Measurements from ENCODE around the gene MYRIP.
A peak's percentile ranks its signal among the peaks of the same experiment; 100 is the strongest.

MYRIP gene

DNA sequence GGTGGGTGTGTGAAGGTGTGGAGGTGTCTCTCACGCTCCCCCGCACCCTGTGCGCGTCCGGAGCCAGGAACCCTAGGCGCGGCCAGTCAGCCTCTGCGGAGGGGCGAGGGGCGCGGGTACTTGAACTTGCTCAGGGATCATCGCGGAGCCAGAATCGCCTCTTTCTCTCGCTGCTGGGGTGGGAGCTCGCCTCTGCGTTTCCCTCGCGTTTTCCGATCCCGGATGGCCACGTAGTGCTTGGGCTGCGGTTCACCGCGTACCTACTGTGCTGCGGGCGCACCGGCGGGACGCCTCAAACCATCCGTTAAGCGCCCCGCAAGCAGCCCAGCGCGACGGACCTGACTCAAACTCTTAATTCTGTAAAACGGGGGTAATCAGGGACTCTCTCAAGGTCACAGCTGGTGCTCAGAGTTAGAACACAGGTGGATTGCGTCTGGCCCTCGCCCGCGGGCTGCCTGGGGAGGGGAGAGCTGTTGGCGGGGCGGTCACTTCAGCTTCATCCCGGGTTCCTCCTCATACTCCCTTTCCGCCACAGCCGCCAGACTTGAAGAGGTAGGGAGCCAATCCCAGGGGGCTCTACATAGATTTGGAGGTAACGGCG, 686 bp downstream of the MYRIP start:
- Histone ChIP-seq H3K14ac (ENCODE audit: low read length) (no peak overlapping the region), H4K91ac (ENCODE audit: low read depth, low read length, poor library complexity) (no peak overlapping the region), H2AK5ac (ENCODE audit: low read depth, low read length) (peak overlapping the region; percentile 33), H2BK5ac (ENCODE audit: low read length) (no peak overlapping the region), H3K9ac (ENCODE audit: low read depth, low read length, poor library complexity) (peak overlapping the region; percentile 93), H3K4me1 (ENCODE audit: control insufficient read depth in 2 of 2, insufficient read depth in 1 of 2, low read depth in 1 of 2, low read length in 2 of 2) (peaks cover 0 to 8% of the 10 kb centered on the region in 2 donors), H3K18ac (ENCODE audit: low read length) (peak overlapping the region; percentile 92), H3K23ac (ENCODE audit: low read depth, low read length, poor library complexity) (peak overlapping the region; percentile 92), H3K4me3 (ENCODE audit: low read length in 2 of 2) (peak overlapping the region; percentile 46 to 84), H3K79me1 (ENCODE audit: low read depth, low read length) (no peaks in the 10 kb centered on the region), H2BK12ac (ENCODE audit: low read length) (no peak overlapping the region), H3K4ac (ENCODE audit: low read length) (no peak overlapping the region), H3K4me2 (ENCODE audit: insufficient read depth, low read length, poor library complexity, severe bottlenecking) (peak overlapping the region; percentile 99), H2BK120ac (ENCODE audit: low read depth, low read length) (no peak overlapping the region), H2BK15ac (ENCODE audit: low read length) (no peak overlapping the region), H4K8ac (ENCODE audit: low read depth, low read length) (no peak overlapping the region), H2AFZ (ENCODE audit: low read length) (peak overlapping the region; percentile 97), H3K36me3 (replicated peaks in 1 of 2; ENCODE audit: control insufficient read depth in 2 of 2, insufficient read depth in 2 of 2, low read length in 2 of 2) (no peaks in the 10 kb centered on the region), H3K27ac (replicated peaks; ENCODE audit: low read length) (no peak overlapping the region), H3K27me3 (ENCODE audit: control insufficient read depth in 3 of 3, insufficient read depth in 3 of 3, low read depth in 1 of 3, low read length in 3 of 3) (peaks cover 18 to 61% (median 25%) of the 10 kb centered on the region in 3 experiments), H3K9me3 (replicated peaks in 1 of 2; ENCODE audit: control insufficient read depth in 2 of 2, insufficient read depth in 1 of 2, low read depth in 1 of 2, low read length in 2 of 2) (peaks cover 0 to 2% of the 10 kb centered on the region in 2 donors)
- WGBS, 2 donors (ENCODE audit: extremely low coverage in 2 of 2, insufficient read length in 2 of 2, insufficient replicate concordance in 1 of 2): no CpG with 5 or more reads among the region's 48 CpGs
- DNase-seq (ENCODE audit: low spot score): peak; percentile 11

DNA sequence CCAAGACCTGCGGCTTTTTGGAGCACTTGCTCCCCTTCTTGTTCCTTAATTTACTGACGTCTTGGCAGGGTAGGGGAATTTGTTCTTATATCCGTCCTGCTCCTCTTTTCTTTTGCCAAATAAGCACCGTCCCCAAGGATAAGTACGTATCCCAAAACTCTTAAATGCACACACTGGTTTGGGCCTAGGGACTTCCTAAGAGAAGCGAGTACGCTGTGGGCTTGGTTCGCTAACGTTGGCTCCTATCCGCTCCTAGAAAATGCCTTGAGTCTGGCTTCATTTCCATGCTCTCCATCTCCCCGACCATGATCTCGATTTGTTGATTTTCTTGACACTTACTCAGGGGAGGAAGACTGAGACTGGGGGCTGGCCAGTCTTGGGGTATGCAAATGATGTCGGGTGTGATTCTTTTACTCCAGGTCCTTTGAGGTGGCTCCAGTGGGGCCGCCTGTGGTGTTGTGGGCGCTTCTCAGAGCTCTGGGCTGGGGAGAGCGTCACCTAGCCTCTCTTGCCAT, 1.3 kb downstream of the MYRIP start:
- DNase-seq (ENCODE audit: low spot score): no peak
- no peak overlapping the region for H3K4me3 ChIP-seq (ENCODE audit: low read length in 2 of 2)
- no peak overlapping the region for H4K91ac ChIP-seq (ENCODE audit: low read depth, low read length, poor library complexity)
- H3K27ac ChIP-seq (replicated peaks; ENCODE audit: low read length): no peak overlapping the region
- WGBS, 2 donors (ENCODE audit: extremely low coverage in 2 of 2, insufficient read length in 2 of 2, insufficient replicate concordance in 1 of 2): no CpG with 5 or more reads among the region's 16 CpGs
- H3K4me1 ChIP-seq (ENCODE audit: control insufficient read depth in 2 of 2, insufficient read depth in 1 of 2, low read depth in 1 of 2, low read length in 2 of 2): peaks cover 0 to 8% of the 10 kb centered on the region in 2 donors
- no peak overlapping the region for H2BK12ac ChIP-seq (ENCODE audit: low read length)
- H3K36me3 ChIP-seq (replicated peaks in 1 of 2; ENCODE audit: control insufficient read depth in 2 of 2, insufficient read depth in 2 of 2, low read length in 2 of 2): no peaks in the 10 kb centered on the region
- no peak overlapping the region for H4K8ac ChIP-seq (ENCODE audit: low read depth, low read length)
- H3K14ac ChIP-seq (ENCODE audit: low read length): no peak overlapping the region
- H2BK120ac ChIP-seq (ENCODE audit: low read depth, low read length): no peak overlapping the region
- H3K23ac ChIP-seq (ENCODE audit: low read depth, low read length, poor library complexity): peak overlapping the region; percentile 92
- peaks cover 18 to 59% (median 25%) of the 10 kb centered on the region in 3 experiments for H3K27me3 ChIP-seq (ENCODE audit: control insufficient read depth in 3 of 3, insufficient read depth in 3 of 3, low read depth in 1 of 3, low read length in 3 of 3)
- peak overlapping the region; percentile 14 for H3K9ac ChIP-seq (ENCODE audit: low read depth, low read length, poor library complexity)
- H3K18ac ChIP-seq (ENCODE audit: low read length): no peak overlapping the region
- H3K79me1 ChIP-seq (ENCODE audit: low read depth, low read length): no peaks in the 10 kb centered on the region
- H3K9me3 ChIP-seq (replicated peaks in 1 of 2; ENCODE audit: control insufficient read depth in 2 of 2, insufficient read depth in 1 of 2, low read depth in 1 of 2, low read length in 2 of 2): peaks cover 0 to 2% of the 10 kb centered on the region in 2 donors
- H2BK15ac ChIP-seq (ENCODE audit: low read length): no peak overlapping the region
- H2AK5ac ChIP-seq (ENCODE audit: low read depth, low read length): no peak overlapping the region
- no peak overlapping the region for H3K4ac ChIP-seq (ENCODE audit: low read length)
- peak overlapping the region; percentile 97 for H2AFZ ChIP-seq (ENCODE audit: low read length)
- peak overlapping the region; percentile 99 for H3K4me2 ChIP-seq (ENCODE audit: insufficient read depth, low read length, poor library complexity, severe bottlenecking)
- no peak overlapping the region for H2BK5ac ChIP-seq (ENCODE audit: low read length)

DNA sequence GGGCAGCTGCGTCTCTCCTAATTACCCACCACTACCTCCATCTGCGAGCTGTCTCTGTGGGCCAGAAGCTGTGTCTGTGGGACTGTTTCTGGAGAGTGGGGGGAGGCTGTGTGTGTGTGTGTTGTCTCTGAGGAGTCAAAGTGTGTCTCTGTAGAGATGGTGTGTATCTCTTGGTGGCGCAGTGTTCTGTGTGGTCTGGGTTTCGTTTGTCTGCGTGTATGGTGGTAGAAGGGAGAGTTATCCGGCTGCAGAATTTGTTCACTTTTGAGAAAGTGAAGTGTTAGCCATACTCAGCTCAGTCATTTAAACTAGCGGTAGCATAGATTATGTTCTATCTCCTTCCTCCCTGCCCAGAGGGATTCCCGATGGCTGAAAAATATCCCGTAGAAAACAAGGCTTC, 2.2 kb downstream of the MYRIP start:
- peaks cover 18 to 54% (median 25%) of the 10 kb centered on the region in 3 experiments for H3K27me3 ChIP-seq (ENCODE audit: control insufficient read depth in 3 of 3, insufficient read depth in 3 of 3, low read depth in 1 of 3, low read length in 3 of 3)
- H3K9me3 ChIP-seq (replicated peaks in 1 of 2; ENCODE audit: control insufficient read depth in 2 of 2, insufficient read depth in 1 of 2, low read depth in 1 of 2, low read length in 2 of 2): peaks cover 0 to 2% of the 10 kb centered on the region in 2 donors

DNA sequence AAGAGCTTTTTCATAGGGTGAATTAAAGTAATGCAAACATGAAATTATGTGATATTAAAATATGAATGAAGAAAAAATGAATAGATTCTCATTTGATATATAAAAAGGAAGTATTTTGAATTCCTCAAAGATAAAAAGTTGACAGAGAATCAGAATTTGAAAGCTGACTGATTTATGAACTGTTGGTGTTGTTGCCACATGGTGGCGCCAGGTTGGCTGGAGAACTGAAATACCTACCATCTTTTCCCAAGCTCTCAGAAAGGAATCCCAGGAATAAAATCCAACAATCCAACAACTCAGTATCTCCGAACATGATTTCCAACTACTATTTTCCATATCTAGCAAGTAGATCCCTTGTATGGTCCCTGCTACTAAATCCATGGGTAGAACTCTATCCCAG, 3.1 kb downstream of the MYRIP start:
- Histone ChIP-seq H3K18ac (ENCODE audit: low read length) (no peak overlapping the region), H2AFZ (ENCODE audit: low read length) (no peak overlapping the region), H3K4me1 (ENCODE audit: control insufficient read depth in 2 of 2, insufficient read depth in 1 of 2, low read depth in 1 of 2, low read length in 2 of 2) (peaks cover 0 to 8% of the 10 kb centered on the region in 2 donors), H3K4me3 (ENCODE audit: low read length in 2 of 2) (no peak overlapping the region), H3K23ac (ENCODE audit: low read depth, low read length, poor library complexity) (no peak overlapping the region), H3K4ac (ENCODE audit: low read length) (no peak overlapping the region), H3K9me3 (replicated peaks in 1 of 2; ENCODE audit: control insufficient read depth in 2 of 2, insufficient read depth in 1 of 2, low read depth in 1 of 2, low read length in 2 of 2) (peaks cover 0 to 2% of the 10 kb centered on the region in 2 donors), H3K4me2 (ENCODE audit: insufficient read depth, low read length, poor library complexity, severe bottlenecking) (no peak overlapping the region), H3K27me3 (ENCODE audit: control insufficient read depth in 3 of 3, insufficient read depth in 3 of 3, low read depth in 1 of 3, low read length in 3 of 3) (peaks cover 18 to 44% (median 25%) of the 10 kb centered on the region in 3 experiments), H3K36me3 (replicated peaks in 1 of 2; ENCODE audit: control insufficient read depth in 2 of 2, insufficient read depth in 2 of 2, low read length in 2 of 2) (no peaks in the 10 kb centered on the region), H4K91ac (ENCODE audit: low read depth, low read length, poor library complexity) (no peak overlapping the region), H2BK15ac (ENCODE audit: low read length) (no peak overlapping the region), H3K9ac (ENCODE audit: low read depth, low read length, poor library complexity) (no peak overlapping the region), H4K8ac (ENCODE audit: low read depth, low read length) (no peak overlapping the region), H3K79me1 (ENCODE audit: low read depth, low read length) (no peaks in the 10 kb centered on the region), H2AK5ac (ENCODE audit: low read depth, low read length) (no peak overlapping the region), H3K27ac (replicated peaks; ENCODE audit: low read length) (no peak overlapping the region), H3K14ac (ENCODE audit: low read length) (no peak overlapping the region), H2BK5ac (ENCODE audit: low read length) (no peak overlapping the region), H2BK12ac (ENCODE audit: low read length) (no peak overlapping the region), H2BK120ac (ENCODE audit: low read depth, low read length) (no peak overlapping the region)
- WGBS, 2 donors (ENCODE audit: extremely low coverage in 2 of 2, insufficient read length in 2 of 2, insufficient replicate concordance in 1 of 2): no CpG with 5 or more reads among the region's 2 CpGs
- DNase-seq (ENCODE audit: low spot score): no peak

More for the DNA sequence above, 2.2 kb downstream of the MYRIP start:
- Histone ChIP-seq H3K27ac (replicated peaks; ENCODE audit: low read length) (no peak overlapping the region), H4K8ac (ENCODE audit: low read depth, low read length) (no peak overlapping the region), H2AK5ac (ENCODE audit: low read depth, low read length) (no peak overlapping the region), H3K9ac (ENCODE audit: low read depth, low read length, poor library complexity) (no peak overlapping the region), H2BK120ac (ENCODE audit: low read depth, low read length) (no peak overlapping the region), H2BK5ac (ENCODE audit: low read length) (no peak overlapping the region), H3K4me1 (ENCODE audit: control insufficient read depth in 2 of 2, insufficient read depth in 1 of 2, low read depth in 1 of 2, low read length in 2 of 2) (peaks cover 0 to 8% of the 10 kb centered on the region in 2 donors), H2BK12ac (ENCODE audit: low read length) (no peak overlapping the region), H3K79me1 (ENCODE audit: low read depth, low read length) (no peaks in the 10 kb centered on the region), H3K36me3 (replicated peaks in 1 of 2; ENCODE audit: control insufficient read depth in 2 of 2, insufficient read depth in 2 of 2, low read length in 2 of 2) (no peaks in the 10 kb centered on the region), H3K4me2 (ENCODE audit: insufficient read depth, low read length, poor library complexity, severe bottlenecking) (no peak overlapping the region), H3K23ac (ENCODE audit: low read depth, low read length, poor library complexity) (no peak overlapping the region), H3K18ac (ENCODE audit: low read length) (no peak overlapping the region), H4K91ac (ENCODE audit: low read depth, low read length, poor library complexity) (no peak overlapping the region), H3K4ac (ENCODE audit: low read length) (no peak overlapping the region), H2AFZ (ENCODE audit: low read length) (no peak overlapping the region), H3K14ac (ENCODE audit: low read length) (no peak overlapping the region), H2BK15ac (ENCODE audit: low read length) (no peak overlapping the region), H3K4me3 (ENCODE audit: low read length in 2 of 2) (no peak overlapping the region)
- no CpG with 5 or more reads among the region's 9 CpGs for WGBS, 2 donors (ENCODE audit: extremely low coverage in 2 of 2, insufficient read length in 2 of 2, insufficient replicate concordance in 1 of 2)
- DNase-seq (ENCODE audit: low spot score): no peak
